Astrocyte (in vitro differentiated cells and primary cell): ENCODE measurements around the gene PNPLA1. TPM values are rescaled to one million over a fixed set of nuclear protein-coding genes. Genes with fewer than 3 reads are reported as not detected.

ENCODE experiments used
- DNase-seq: peaks from one replicate; pipeline ENCODE4 v3.0.0-alpha.2; 2010; ENCODE audit warnings: low read depth
- FAIRE-seq: peaks from 2 replicates; lab custom pipeline; 2011; peaks lifted over from hg19 to GRCh38; lab: Jason Lieb, UNC
- H2AFZ ChIP-seq: 2 replicates; pipeline ENCODE4 v1.6.0; 2012; ENCODE audit warnings: low read depth, low read length, inconsistent platforms
- H3K27ac ChIP-seq: 2 replicates; pipeline ENCODE4 v1.5.1; 2011; ENCODE audit warnings: low read depth, low read length, inconsistent platforms
- H3K27me3 ChIP-seq: 2 replicates; pipeline ENCODE4 v1.6.0; 2011; ENCODE audit warnings: low read length, inconsistent platforms; ENCODE audit not compliant: insufficient read depth
- H3K36me3 ChIP-seq: 2 replicates; pipeline ENCODE4 v1.5.1; 2011; ENCODE audit warnings: low read length, inconsistent platforms; ENCODE audit not compliant: insufficient read depth
- H3K4me1 ChIP-seq: 2 replicates; pipeline ENCODE4 v1.5.1; 2011; ENCODE audit warnings: low read length, inconsistent platforms; ENCODE audit not compliant: insufficient read depth
- H3K4me2 ChIP-seq: 2 replicates; pipeline ENCODE4 v1.6.0; 2012; ENCODE audit warnings: low read length, inconsistent platforms
- H3K4me3 ChIP-seq: 2 replicates; pipeline ENCODE4 v1.5.1; 2011; ENCODE audit warnings: low read depth, mild to moderate bottlenecking, low read length, inconsistent platforms; ENCODE audit not compliant: insufficient read depth
- H3K79me2 ChIP-seq: 2 replicates; pipeline ENCODE4 v1.6.0; 2012; ENCODE audit warnings: mild to moderate bottlenecking, low read length, inconsistent platforms; ENCODE audit not compliant: insufficient read depth
- H3K9ac ChIP-seq: 2 replicates; pipeline ENCODE4 v1.6.0; 2012; ENCODE audit warnings: mild to moderate bottlenecking, low read length, inconsistent platforms
- H3K9me3 ChIP-seq: 2 replicates; pipeline ENCODE4 v1.5.1; 2012; ENCODE audit warnings: low read depth, mild to moderate bottlenecking, low read length, inconsistent platforms; ENCODE audit not compliant: insufficient read depth
- H4K20me1 ChIP-seq: 2 replicates; pipeline ENCODE4 v1.6.0; 2012; ENCODE audit warnings: low read length, inconsistent platforms; ENCODE audit not compliant: insufficient read depth
- H3K27ac Mint-ChIP-seq: one replicate; pipeline ENCODE4 v1.8.0; 2021; ENCODE audit warnings: mild to moderate bottlenecking, mixed read lengths; ENCODE audit not compliant: unreplicated experiment
- H3K27me3 Mint-ChIP-seq: one replicate; pipeline ENCODE4 v1.8.0; 2021; ENCODE audit warnings: low read depth, mixed read lengths; ENCODE audit not compliant: unreplicated experiment
- H3K36me3 Mint-ChIP-seq: one replicate; pipeline ENCODE4 v1.8.0; 2021; ENCODE audit warnings: low read depth, mixed read lengths; ENCODE audit not compliant: unreplicated experiment
- H3K4me1 Mint-ChIP-seq: one replicate; pipeline ENCODE4 v1.8.0; 2021; ENCODE audit warnings: low read depth, mixed read lengths; ENCODE audit not compliant: unreplicated experiment
- H3K4me3 Mint-ChIP-seq: one replicate; pipeline ENCODE4 v1.8.0; 2021; ENCODE audit warnings: mild to moderate bottlenecking, moderate library complexity, mixed read lengths; ENCODE audit not compliant: unreplicated experiment
- H3K9me3 Mint-ChIP-seq: one replicate; pipeline ENCODE4 v1.8.0; 2021; ENCODE audit warnings: mild to moderate bottlenecking, mixed read lengths; ENCODE audit not compliant: unreplicated experiment
- CTCF ChIP-seq: IDR thresholded peaks from 2 replicates; pipeline ENCODE4 v1.5.1; 2011; ENCODE audit warnings: low read depth, mild to moderate bottlenecking, inconsistent platforms, low read length, moderate library complexity; ENCODE audit not compliant: insufficient read depth
- EZH2 ChIP-seq: IDR thresholded peaks from 2 replicates; pipeline ENCODE4 v1.6.1; 2012; ENCODE audit warnings: mild to moderate bottlenecking, low read length, inconsistent platforms; ENCODE audit not compliant: insufficient read depth
- total RNA-seq: library from RNA; stranded (reverse); gene quantifications from 2 replicates; pipeline ENCODE4 v1.2.1, GENCODE V29; 2021

Gene PNPLA1
- total RNA-seq, 1 donor from 2014 or later, result not detected

- no peaks in the 10 kb centered on the region for H3K36me3 ChIP-seq
- Mint-ChIP-seq H3K4me3 (no peak overlapping the region), H3K36me3 (no peaks in the 10 kb centered on the region), H3K9me3 (peaks cover 2% of the 10 kb centered on the region), H3K27ac (no peak overlapping the region), H3K4me1 (peaks cover 11% of the 10 kb centered on the region), H3K27me3 (peaks cover 37% of the 10 kb centered on the region)
- H3K9ac ChIP-seq, result no peak overlapping the region
- no peak for FAIRE-seq
- no peak overlapping the region for H3K4me3 ChIP-seq
- H3K27ac ChIP-seq, result no peak overlapping the region
- no peaks in the 10 kb centered on the region for H3K79me2 ChIP-seq
- TF ChIP-seq EZH2 (no peak), CTCF (no peak)
- no peaks in the 10 kb centered on the region for H3K9me3 ChIP-seq
- no peak overlapping the region for H3K4me2 ChIP-seq
- H3K27me3 ChIP-seq, result peaks cover 31% of the 10 kb centered on the region
- H2AFZ ChIP-seq, result no peak overlapping the region
- no peaks in the 10 kb centered on the region for H4K20me1 ChIP-seq
- H3K4me1 ChIP-seq, result no peaks in the 10 kb centered on the region
- no peak for DNase-seq
Measured at GRCh38 chr6:36272234-36272633, 2.4 kb downstream of the PNPLA1 start.

- DNase-seq (no peak), FAIRE-seq (no peak)
- peaks cover 6% of the 10 kb centered on the region for H3K4me1 Mint-ChIP-seq
- H3K4me3 ChIP-seq, result no peak overlapping the region
- peaks cover 2% of the 10 kb centered on the region for H3K9me3 Mint-ChIP-seq
- H3K36me3 ChIP-seq, result no peaks in the 10 kb centered on the region
- H3K9me3 ChIP-seq, result no peaks in the 10 kb centered on the region
- no peak overlapping the region for H3K27ac Mint-ChIP-seq
- H3K36me3 Mint-ChIP-seq, result no peaks in the 10 kb centered on the region
- TF ChIP-seq EZH2 (no peak), CTCF (no peak)
- H3K4me2 ChIP-seq, result no peak overlapping the region
- H3K27me3 ChIP-seq, result peaks cover 35% of the 10 kb centered on the region
- H3K4me1 ChIP-seq, result no peaks in the 10 kb centered on the region
- H3K27ac ChIP-seq, result no peak overlapping the region
- no peak overlapping the region for H3K9ac ChIP-seq
- no peak overlapping the region for H3K4me3 Mint-ChIP-seq
- no peaks in the 10 kb centered on the region for H3K79me2 ChIP-seq
- no peaks in the 10 kb centered on the region for H4K20me1 ChIP-seq
- H3K27me3 Mint-ChIP-seq, result peaks cover 39% of the 10 kb centered on the region
- H2AFZ ChIP-seq, result no peak overlapping the region
Measured at GRCh38 chr6:36273067-36273466, 3.2 kb downstream of the PNPLA1 start.

- FAIRE-seq, result no peak
- H3K4me1 Mint-ChIP-seq, result peaks cover 2% of the 10 kb centered on the region
Measured at GRCh38 chr6:36273802-36274514, 4.1 kb downstream of the PNPLA1 start.

More at GRCh38 chr6:36273802-36274514, 4.1 kb downstream of the PNPLA1 start:
- no peak overlapping the region for H3K4me3 Mint-ChIP-seq
- H3K27ac Mint-ChIP-seq, result no peak overlapping the region
- Histone ChIP-seq H3K27me3 (peaks cover 43% of the 10 kb centered on the region), H3K4me1 (no peaks in the 10 kb centered on the region), H3K27ac (no peak overlapping the region), H3K9me3 (no peaks in the 10 kb centered on the region), H2AFZ (no peak overlapping the region), H3K4me3 (no peak overlapping the region), H3K9ac (no peak overlapping the region), H3K36me3 (no peaks in the 10 kb centered on the region), H3K4me2 (no peak overlapping the region), H3K79me2 (no peaks in the 10 kb centered on the region), H4K20me1 (no peaks in the 10 kb centered on the region)
- H3K9me3 Mint-ChIP-seq, result peaks cover 2% of the 10 kb centered on the region
- H3K36me3 Mint-ChIP-seq, result no peaks in the 10 kb centered on the region
- peaks cover 46% of the 10 kb centered on the region for H3K27me3 Mint-ChIP-seq
- TF ChIP-seq EZH2 (no peak), CTCF (no peak)
- no peak for DNase-seq
